GM12892 (cell line): ENCODE results near the gene STARD8.

Experiments
- POLR2A ChIP-seq: IDR thresholded peaks from 2 replicates; pipeline ENCODE4 v1.6.1; 2011; ENCODE audit warnings: low read depth, low read length, control low read depth
- POLR2AphosphoS5 ChIP-seq: IDR thresholded peaks from 2 replicates; pipeline ENCODE4 v1.6.1; 2011; ENCODE audit warnings: low read depth, low read length, control low read depth
- TAF1 ChIP-seq: IDR thresholded peaks from 2 replicates; pipeline ENCODE4 v1.6.1; 2011; ENCODE audit warnings: low read depth, mild to moderate bottlenecking, control low read depth, low read length, borderline replicate concordance

- TF ChIP-seq POLR2A: no peak
- no peak for TF ChIP-seq POLR2AphosphoS5
- no peak for TF ChIP-seq TAF1
Observed at GRCh38 chrX:68644861-68645260, 2.6 kb upstream of the STARD8 start.
